ENCODE measurements around the gene LRRTM2. TPM values are rescaled to one million over a fixed set of nuclear protein-coding genes. Genes with fewer than 3 reads are reported as not detected.

The LRRTM2 gene
- total RNA-seq, 1 donor from 2014 or later = not detected

- DNase-seq (ENCODE audit: low spot score) = no peak
- TF ChIP-seq CTCF (IDR thresholded peaks at IDR 0.05) (no peak), EZH2 (IDR thresholded peaks at IDR 0.05) (no peak), EZH2phosphoT487 (IDR thresholded peaks at IDR 0.05) (no peak)
- Histone ChIP-seq H3K9me3 (ENCODE audit: low read depth) (no peaks in the 10 kb centered on the region), H3K9ac (no peak overlapping the region), H3K36me3 (peaks cover 4% of the 10 kb centered on the region), H3K27ac (no peak overlapping the region), H2AFZ (replicated peaks) (no peak overlapping the region), H3F3A (ENCODE audit: low read depth) (peaks cover 12% of the 10 kb centered on the region), H3K4me2 (no peak overlapping the region), H3K4me1 (peaks cover 5% of the 10 kb centered on the region), H4K20me1 (ENCODE audit: low read depth) (peaks cover 8% of the 10 kb centered on the region), H3K4me3 (no peak overlapping the region), H3K27me3 (no peaks in the 10 kb centered on the region), H3K79me2 (ENCODE audit: low read depth) (no peaks in the 10 kb centered on the region)
- Mint-ChIP-seq H3K4me1 (peaks cover 3% of the 10 kb centered on the region), H3K36me3 (peaks cover 30% of the 10 kb centered on the region), H3K9me3 (no peaks in the 10 kb centered on the region), H3K27ac (no peak overlapping the region), H3K27me3 (ENCODE audit: insufficient read depth, low read depth) (peaks cover 2% of the 10 kb centered on the region), H3K4me3 (no peak overlapping the region)
Measured at GRCh38 chr5:138913773-138914172, 38.6 kb upstream of the LRRTM2 start.

- Histone ChIP-seq H3K9me3 (ENCODE audit: low read depth) (no peaks in the 10 kb centered on the region), H3K4me2 (no peak overlapping the region), H2AFZ (replicated peaks) (no peak overlapping the region), H3K4me1 (peaks cover 5% of the 10 kb centered on the region), H4K20me1 (ENCODE audit: low read depth) (peaks cover 5% of the 10 kb centered on the region), H3F3A (ENCODE audit: low read depth) (peaks cover 5% of the 10 kb centered on the region), H3K27me3 (no peaks in the 10 kb centered on the region), H3K36me3 (no peaks in the 10 kb centered on the region), H3K4me3 (no peak overlapping the region), H3K27ac (no peak overlapping the region), H3K9ac (no peak overlapping the region), H3K79me2 (ENCODE audit: low read depth) (no peaks in the 10 kb centered on the region)
- DNase-seq (ENCODE audit: low spot score) = no peak
- Mint-ChIP-seq H3K9me3 (no peaks in the 10 kb centered on the region), H3K36me3 (peaks cover 31% of the 10 kb centered on the region), H3K4me3 (no peak overlapping the region), H3K4me1 (no peaks in the 10 kb centered on the region), H3K27ac (no peak overlapping the region), H3K27me3 (ENCODE audit: insufficient read depth, low read depth) (peaks cover 2% of the 10 kb centered on the region)
- TF ChIP-seq EZH2 (IDR thresholded peaks at IDR 0.05) (no peak), CTCF (IDR thresholded peaks at IDR 0.05) (no peak), EZH2phosphoT487 (IDR thresholded peaks at IDR 0.05) (no peak)
Measured at GRCh38 chr5:138912093-138912492, 37.0 kb upstream of the LRRTM2 start.

- H3K27ac Mint-ChIP-seq = no peak overlapping the region
Measured at GRCh38 chr5:138911441-138911840, 36.3 kb upstream of the LRRTM2 start.

More at GRCh38 chr5:138911441-138911840, 36.3 kb upstream of the LRRTM2 start:
- Mint-ChIP-seq H3K36me3 (peaks cover 36% of the 10 kb centered on the region), H3K27me3 (ENCODE audit: insufficient read depth, low read depth) (peaks cover 2% of the 10 kb centered on the region), H3K9me3 (no peaks in the 10 kb centered on the region), H3K4me1 (no peaks in the 10 kb centered on the region), H3K4me3 (no peak overlapping the region)
- H3K36me3 ChIP-seq = no peaks in the 10 kb centered on the region
- H3K9me3 ChIP-seq (ENCODE audit: low read depth) = no peaks in the 10 kb centered on the region
- H3F3A ChIP-seq (ENCODE audit: low read depth) = peaks cover 5% of the 10 kb centered on the region
- no peak for DNase-seq (ENCODE audit: low spot score)
- no peaks in the 10 kb centered on the region for H3K79me2 ChIP-seq (ENCODE audit: low read depth)
- TF ChIP-seq CTCF (IDR thresholded peaks at IDR 0.05) (no peak), EZH2 (IDR thresholded peaks at IDR 0.05) (no peak), EZH2phosphoT487 (IDR thresholded peaks at IDR 0.05) (no peak)
- H3K27ac ChIP-seq = no peak overlapping the region
- H3K4me2 ChIP-seq = no peak overlapping the region
- no peak overlapping the region for H2AFZ ChIP-seq (replicated peaks)
- no peaks in the 10 kb centered on the region for H3K27me3 ChIP-seq
- H3K9ac ChIP-seq = no peak overlapping the region
- peaks cover 5% of the 10 kb centered on the region for H3K4me1 ChIP-seq
- H4K20me1 ChIP-seq (ENCODE audit: low read depth) = peaks cover 5% of the 10 kb centered on the region
- no peak overlapping the region for H3K4me3 ChIP-seq

Measured in neural progenitor cell (in vitro differentiated cells).